HG03039 (cell line): Measurements from ENCODE around the gene CHML.

ENCODE experiments used
- ATAC-seq: cut with Tn5 transposase; IDR thresholded peaks from one replicate; pipeline ENCODE4 v1.9.1; 2021; ENCODE audit warnings: mild to moderate bottlenecking, moderate library complexity; ENCODE audit not compliant: unreplicated experiment

Gene CHML

DNA sequence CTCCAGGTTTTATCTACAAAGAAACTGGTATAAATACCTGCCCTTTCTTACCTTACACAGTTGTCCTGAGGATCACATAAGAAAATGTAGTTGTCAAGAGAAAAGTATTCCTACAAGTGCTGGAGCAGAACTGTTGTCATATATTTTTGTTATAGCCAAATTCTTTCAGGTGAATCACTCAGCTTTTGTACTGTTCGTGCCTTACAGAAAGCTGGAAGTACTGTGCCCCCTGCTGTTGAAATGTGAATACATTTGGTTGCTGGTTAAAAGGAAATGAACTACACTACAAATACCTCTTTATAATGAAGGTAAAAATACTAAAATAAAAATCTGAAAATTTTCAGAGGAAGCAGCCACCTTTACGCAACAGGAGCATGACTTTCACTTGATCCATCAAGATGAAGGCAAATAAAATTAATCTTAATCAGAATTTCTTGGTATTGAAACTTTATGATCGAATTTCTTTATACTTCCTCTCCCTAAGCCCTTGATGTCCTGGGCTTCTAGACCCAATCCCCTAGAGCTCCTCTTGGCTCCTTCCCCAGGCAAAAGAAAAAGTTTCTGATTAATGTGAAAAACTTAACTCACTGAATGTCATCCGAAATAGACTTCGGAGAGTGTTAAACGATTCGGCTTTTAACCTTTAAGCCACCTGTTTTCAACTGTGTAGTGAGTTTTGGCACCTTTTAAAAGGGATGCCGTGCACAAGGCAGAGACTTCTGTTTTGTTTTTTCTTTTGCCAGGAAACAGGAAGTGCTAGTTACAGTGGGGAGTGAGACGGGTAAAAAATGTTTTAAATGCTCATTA lies 12.5 kb downstream of the CHML start:
- ATAC-seq = peak; percentile 75

DNA sequence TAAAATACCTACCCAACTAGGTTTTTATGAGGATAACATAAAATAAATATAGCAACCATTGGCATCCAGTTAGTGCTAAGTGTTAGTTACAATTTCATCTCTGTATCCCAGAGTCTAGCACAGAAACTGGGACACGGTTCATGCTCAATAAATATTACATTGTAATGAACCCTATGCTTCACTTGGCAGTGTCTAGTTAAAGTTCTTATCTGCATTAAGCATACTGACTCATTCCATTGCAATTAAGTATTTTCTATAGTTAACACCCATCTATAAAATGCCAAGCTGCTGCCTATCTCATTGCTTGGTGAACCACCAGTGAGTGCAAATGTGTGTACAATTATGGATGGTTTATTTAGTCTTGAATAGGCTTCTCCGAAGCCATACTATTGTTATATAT lies 15.2 kb downstream of the CHML start:
- no peak for ATAC-seq

DNA sequence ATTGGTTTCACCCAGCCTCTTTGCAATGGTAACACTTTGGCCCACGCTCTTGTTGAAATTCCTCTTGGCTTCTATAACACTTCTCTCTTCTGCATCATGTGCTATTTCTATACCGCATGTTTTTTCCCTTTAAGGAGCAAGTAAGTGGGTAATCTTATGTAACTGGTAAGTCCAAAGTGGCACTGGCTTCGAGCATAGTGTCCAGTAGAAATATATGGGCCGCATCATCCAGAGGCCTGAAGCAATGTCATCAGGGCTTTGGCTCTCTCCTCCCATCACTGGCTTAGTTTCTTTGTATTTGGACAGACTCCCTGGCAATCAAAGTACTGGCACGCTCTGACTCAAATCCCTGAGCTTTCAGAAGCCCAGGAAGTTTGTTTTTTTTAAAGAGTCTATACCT lies 17.5 kb downstream of the CHML start:
- ATAC-seq = no peak

DNA sequence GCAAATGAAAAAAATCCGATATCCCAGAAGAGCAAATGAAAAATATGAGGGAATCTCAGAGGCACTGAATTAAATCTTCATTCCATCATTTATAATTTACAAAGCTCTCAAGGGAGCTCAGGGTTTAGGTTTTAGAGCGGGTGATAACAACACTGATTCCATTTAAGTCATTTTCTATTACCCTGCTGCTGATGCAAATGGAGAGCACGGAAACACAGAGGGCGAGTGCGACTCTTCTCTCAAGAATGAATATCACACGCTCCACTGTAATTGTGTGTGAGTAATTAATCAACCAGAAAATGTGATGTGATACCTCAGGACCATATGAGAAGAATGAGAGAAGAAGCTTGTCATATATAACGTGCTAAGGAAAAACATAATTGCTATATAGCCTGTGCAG lies 22.7 kb downstream of the CHML start:
- ATAC-seq = no peak

DNA sequence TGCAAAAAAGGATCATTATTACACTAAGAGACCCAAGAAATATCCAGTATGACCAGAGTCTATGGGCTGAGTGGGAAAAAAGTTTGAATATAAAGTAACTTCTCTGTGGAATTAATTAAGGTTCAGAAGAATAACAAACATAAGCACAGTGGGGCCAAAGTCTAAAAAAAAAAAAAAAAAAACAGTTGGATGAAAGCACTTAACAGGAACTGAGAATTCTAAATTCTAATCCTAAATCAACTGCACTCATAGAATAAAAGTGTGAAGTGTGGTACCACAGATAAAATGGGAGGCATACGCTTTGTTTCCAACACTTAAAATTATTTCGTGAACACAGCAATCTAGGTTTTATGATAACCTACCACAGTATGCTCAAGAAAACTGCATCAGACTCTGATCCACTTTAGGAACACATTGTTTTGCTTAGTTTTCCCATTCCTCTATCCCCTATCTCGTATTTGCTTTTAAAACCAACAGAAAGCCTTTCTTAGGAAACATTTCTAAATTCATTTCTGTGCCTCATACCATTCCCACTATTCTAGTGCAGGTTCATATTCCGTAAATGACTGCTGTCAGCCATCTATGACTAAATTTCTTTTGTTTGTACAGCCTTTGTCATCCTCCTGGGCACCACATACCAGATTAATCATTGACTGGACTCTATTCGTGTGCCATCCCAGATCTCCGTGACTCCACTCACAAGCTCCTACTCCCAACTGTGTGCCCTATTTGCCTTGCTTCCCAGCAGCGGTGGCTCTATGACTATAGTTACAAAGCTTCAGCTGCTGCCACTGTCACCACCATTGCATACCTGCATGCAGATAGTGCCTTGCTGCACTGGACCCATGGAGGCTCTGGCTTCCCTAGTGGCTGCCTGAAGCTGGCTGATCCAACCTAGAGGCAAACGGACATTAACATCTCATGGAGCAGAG lies 24.9 kb downstream of the CHML start:
- no peak for ATAC-seq

DNA sequence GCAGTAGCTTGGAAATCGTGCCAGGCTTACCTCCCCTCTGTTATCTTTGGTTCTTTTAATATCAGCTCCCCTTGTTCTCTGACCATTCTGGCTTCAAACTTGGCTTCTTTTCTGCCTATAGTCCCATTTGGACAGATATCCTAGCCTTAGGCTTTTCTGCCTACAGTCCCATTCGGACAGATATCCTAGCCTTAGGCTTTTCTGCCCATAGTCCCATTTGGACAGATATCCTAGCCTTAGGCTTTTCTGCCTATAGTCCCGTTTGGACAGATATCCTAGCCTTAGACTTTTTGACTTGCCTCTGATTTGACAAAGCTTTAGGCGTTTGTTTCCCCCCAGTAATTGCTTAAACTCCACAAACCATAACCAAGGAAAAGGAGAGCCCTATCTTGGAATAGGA lies 25.6 kb downstream of the CHML start:
- ATAC-seq = no peak

DNA sequence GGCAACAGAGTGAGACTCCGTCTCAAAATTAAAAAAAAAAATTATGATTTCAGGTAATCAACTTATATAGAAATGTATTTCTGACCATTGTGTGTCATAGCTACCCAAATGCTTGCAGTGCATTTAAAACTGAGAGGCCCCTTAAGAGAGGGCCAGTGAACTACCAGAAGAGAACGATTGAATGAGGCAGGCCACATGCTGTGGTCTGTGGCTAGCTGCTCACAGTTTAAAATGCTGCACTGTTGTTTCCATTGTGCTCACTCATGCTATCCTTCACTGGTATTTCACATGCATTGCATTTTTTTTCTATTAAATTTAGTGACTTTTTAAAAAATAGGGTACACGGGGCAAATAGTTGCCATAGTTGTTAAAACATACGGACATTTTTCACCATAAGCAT lies 26.0 kb downstream of the CHML start:
- no peak for ATAC-seq

DNA sequence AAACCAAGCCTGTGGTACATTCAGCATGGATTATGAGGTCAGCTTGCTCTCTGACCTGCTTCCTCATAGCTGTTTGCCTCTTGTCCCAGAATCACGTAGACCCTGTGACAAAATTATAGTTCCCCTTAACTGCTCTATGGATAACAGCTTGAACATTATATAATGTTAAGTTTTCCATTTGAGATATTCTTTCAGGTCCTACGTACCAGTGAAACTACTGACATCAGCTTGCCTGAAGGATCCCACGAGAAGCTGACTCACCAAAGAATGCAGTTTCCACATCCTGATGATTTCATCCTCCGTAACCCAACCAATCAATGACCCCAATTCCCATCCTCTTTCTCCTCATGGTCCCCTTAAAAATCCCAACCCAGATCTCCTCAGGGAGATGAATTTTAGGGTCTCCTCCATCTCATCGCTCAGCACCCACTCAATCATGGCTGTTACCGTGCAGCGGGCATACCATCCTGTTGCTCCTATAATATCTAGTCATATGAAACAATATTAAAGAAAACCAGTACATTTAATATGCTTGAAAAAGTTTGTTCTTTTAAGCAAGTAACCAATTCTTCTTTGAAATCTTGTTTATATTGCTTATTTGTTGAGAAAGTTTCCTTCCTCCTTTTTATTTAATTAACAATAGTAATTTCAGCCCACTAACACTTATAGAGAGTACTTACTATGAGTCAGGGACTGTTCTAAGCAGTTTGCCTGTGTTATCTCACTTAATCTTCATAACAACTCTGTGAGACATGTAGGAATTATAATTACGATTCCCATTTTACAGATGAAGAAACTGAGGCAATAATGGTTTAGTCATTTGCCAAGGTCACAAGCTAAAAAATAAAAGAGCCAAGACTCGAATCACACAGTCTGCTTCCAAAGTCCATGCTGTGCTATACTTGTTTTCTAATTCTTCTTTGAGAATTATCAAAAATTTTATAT lies 27.4 kb downstream of the CHML start:
- ATAC-seq = no peak

DNA sequence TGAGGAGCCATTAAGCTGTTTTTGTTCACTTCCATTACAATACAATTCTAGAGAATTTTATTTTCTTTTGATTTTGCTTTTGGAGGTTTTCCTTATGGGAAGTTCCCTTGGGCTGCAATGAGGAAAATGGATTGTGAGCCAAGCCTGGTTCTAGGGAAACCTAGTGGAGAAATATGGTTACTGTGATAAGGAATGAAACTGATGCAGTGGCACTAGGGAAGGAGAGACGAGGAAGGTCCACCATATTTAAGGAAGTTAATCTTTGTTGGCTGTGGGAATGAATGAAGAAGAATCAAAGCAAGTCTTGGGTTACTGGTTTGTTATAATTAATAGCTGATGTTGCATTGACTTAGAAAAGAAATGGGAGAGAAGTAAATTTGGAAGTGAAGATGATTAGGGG lies 28.4 kb downstream of the CHML start:
- ATAC-seq = no peak

DNA sequence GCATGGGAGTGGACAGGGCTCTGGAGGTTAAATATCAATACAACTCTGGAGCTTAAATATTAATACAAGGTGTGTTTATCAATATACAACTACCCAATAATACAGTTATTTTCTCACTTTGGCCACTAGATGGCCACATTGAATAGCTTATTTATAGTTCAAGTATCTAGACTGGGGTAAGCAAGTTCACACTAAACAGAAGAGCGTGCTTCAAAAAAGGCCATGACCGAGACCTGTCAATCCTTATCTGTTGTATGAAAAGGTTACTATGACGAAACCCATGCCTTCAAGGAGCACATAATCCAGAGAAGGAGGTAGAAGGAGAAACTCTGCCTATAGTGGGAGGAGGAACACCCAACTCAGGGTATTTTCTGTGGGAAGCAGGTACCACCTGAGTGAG lies 29.1 kb downstream of the CHML start:
- ATAC-seq = peak; percentile 76

DNA sequence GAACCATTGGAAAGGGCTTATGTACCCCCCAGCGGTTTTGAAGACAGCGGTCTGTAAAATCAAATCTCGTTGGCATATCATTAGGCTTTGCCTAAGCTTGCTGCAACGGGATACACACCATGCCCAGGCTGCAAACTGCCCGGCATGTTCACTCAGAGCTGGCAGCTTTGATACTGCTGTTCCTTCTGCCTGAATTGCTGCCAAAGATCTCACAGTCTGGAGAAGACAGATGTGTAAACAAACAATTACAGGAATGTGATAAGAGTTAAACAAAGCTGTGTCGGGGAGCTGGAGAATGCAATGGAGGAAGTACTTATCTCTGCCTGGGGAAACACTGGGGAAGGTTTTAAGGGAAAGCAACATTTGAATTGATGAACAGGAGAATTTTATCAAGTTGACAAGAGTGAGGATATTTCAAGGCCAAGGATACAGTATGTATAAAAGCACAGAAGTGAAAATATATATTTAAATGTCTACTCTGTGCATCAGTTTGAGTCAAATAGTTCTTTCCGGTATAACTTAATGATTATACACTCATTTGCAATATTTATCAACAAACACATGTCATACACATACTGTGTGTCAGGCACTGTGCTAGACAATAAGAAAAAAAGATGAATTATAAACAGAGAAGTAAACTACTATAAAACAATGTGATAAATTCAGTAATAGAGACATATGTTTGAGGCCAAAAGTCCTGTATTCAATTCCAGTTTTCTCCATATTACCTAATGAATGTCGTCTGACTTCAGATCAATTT lies 29.9 kb downstream of the CHML start:
- no peak for ATAC-seq

DNA sequence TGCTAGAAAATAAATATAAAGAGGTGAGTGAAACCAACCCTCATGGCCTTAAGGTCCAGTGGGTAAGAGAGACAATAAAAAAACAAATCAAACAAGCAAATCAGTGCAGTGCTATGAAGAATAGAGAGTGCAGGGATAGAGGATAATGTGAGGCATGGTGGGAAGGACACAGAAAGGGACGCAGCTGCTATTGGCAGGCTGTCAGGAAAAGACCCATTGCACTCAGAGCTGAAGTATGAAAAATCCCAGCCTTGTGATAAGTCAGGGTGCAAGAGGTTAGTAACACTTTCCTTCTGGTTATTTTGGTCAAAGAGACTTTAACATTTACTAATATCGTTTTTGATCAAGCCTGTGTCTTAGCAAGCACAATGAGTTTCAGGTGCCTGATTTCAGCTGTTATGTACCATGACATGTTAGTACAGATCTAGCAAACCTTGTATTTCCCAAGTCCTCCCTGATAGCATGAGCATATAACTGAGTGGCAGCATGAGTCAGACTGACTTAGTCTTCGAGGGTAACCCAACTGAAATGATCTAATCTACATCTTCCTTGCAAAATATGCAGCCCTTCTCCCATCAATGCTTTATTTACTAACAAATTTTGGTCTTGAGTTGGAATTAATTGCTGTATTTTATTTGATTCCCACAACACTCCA lies 31.7 kb downstream of the CHML start:
- no peak for ATAC-seq

DNA sequence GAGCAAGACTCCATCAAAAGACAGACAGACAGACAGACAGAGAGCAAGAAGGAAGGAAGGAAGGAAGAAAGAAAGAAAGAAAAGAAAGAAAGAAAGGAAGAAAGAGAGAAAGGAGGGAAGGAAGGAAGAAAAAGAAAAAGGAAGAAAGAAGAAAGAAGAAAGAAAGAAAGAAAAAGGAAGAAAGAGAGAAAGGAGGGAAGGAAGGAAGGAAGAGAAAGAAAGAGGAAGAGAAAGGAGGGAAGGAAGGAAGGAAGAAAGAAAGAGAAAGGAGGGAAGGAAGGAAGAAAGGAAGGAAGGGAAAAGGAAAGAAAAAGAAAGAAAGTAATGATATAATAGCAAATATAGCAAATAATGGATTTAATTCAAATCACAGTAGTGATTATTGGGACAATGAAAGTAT lies 32.7 kb downstream of the CHML start:
- ATAC-seq = no peak

DNA sequence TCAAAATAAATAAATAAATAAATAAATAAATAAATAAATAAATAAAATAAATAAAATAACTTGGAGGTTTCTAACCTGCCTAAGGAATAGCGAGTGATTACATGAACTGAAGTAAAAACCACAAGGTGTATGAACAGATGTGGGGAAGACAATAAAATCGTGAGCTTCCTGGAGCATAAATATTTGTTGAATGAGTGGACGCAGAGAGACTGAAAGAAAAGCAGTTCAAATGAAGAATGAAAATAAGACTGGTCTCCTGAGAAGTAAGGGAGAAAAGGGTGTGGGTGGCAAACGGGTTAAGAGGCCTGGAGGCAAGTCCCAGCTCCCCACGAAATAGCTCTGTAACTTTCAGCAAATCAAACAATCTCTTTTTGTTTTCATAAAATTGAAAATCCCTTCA lies 33.6 kb downstream of the CHML start:
- ATAC-seq = no peak

DNA sequence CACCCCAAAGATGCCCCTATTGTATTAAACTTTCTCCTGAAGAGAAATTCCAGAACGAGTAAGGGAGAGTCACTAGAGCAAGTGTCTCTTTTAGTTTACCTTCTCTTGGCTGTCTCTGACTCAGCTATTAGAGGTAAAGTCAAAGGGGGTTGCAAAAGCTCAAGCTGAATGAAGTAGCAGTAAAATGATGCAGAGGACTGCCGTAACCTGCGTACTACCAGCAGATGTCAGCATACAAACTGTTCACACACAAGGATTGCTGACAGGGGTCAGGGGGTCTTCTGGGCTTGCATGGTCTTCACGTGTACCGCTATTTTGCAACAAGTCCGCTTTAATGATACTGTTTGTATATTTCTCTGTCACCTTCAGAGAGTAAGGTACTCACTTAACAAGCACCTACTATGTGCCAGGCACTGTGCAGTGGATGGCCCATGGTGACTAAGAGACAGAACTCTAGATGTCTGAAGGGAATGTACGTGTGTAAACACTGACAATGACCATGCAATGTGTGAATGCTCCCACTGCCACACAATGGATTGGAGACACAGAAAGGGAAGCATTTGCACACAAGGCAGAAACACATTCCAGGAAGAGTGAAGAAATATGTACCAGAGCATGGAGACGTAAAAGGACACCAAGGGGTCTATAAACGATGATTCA lies 34.9 kb downstream of the CHML start:
- ATAC-seq = no peak

DNA sequence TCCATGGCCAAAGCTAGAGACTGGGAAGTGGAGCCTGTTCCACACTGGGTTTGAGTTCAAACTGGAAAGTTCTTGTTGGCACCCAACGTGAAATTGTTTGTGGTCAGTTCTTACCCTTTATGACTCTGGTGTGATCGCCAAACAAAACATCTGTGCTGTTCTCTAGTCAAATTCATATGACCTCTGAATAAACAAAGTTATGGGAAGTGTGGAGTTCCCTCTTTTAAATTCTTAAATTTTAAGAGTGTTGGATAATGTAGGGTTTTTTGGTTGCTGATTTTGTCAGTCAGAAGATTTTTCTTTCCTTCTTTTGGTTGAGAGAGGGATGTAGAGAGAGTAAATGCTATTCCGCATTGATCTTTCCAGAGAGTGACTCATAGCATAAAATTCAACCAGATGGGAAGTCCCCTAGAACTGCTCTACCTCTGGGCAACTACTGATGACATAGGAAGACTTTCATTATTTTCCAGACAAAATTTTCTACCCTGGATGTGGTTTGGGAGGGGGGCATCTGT lies 36.4 kb downstream of the CHML start:
- no peak for ATAC-seq

DNA sequence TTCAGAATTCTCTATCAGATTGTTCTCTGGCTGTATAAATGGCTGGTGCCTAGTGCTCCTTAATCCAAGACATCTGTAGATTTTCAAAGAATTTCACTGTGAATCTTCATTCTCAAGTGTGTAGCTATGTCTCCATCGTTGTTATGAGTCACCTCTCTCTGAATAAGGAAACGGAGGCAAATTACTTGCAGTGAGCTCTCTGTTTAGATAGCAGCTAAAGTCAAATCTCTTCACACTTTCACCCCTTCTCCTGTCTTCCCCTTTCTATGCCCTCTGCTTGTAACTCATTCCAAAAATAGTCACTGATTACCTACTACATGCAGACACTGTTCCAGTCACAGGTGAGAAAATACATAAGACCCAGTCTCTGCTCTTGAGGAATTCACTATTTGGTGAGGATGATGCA lies 39.7 kb downstream of the CHML start:
- ATAC-seq = peak; percentile 73

DNA sequence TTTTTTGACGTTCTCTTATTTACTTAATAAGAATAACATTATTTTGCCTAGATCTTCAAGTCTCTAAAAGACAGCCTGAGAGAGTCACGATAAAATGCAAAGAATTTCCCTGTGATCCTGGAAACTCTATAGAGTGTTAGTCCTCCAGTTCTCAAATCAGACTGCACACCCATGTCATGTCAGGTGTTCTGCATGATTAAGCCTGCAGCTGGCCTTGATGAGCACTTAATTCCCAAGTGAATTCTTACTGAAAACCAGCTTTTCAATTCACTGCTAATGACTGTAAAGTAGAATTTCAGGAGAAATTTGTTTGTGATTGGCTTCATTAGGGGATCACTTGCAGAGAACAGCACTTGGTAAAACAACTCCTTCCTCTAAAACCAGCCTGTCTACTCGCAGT lies 41.9 kb downstream of the CHML start:
- no peak for ATAC-seq

DNA sequence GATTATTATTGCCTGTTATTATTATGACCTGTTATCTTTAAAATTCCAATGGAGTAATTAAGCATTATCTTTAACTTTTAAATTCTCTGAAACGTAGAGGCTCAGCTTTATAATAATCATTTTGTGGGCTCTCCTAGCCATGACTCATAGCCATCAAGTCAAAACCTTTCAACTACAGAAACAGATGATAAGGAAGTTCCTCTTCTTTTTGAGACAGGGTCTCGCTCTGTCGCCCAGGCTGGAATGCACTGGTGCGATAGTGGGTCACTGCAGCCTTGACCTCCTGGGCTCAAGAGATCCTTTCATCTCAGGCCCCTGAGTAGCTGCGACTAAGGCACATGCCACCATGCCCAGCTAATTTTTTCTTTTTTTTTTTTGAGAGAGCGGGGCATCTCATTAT lies 43.5 kb downstream of the CHML start:
- no peak for ATAC-seq
